ENCODE results near the gene TDRD3.

The TDRD3 gene

GRCh38 chr13:60572003-60572798 lies 175.2 kb downstream of the TDRD3 start:
- DNase-seq, result no peak

GRCh38 chr13:60572855-60573254 lies 175.8 kb downstream of the TDRD3 start:
- no peak for DNase-seq

GRCh38 chr13:60574735-60575134 lies 177.7 kb downstream of the TDRD3 start:
- DNase-seq, result no peak

- DNase-seq, result no peak
These were observed 178.1 kb downstream of the TDRD3 start for GRCh38 chr13:60575142-60575541.

- no peak for DNase-seq
These were observed 180.7 kb downstream of the TDRD3 start for GRCh38 chr13:60577761-60578160.

- DNase-seq, result no peak
These were observed 186.3 kb downstream of the TDRD3 start for GRCh38 chr13:60583196-60583888.

GRCh38 chr13:60583911-60584753 lies 187.1 kb downstream of the TDRD3 start:
- DNase-seq, result peak in 8 of 58 donors; percentile 1 to 23 (median 7)

GRCh38 chr13:60584976-60585375 lies 188.0 kb downstream of the TDRD3 start:
- DNase-seq, result peak in 32 of 58 donors; percentile 3 to 59 (median 24)

- DNase-seq, result peak in 2 of 58 donors; percentile 17 to 50
These were observed 194.1 kb downstream of the TDRD3 start for GRCh38 chr13:60590800-60591747.

- DNase-seq, result no peak
These were observed 206.0 kb downstream of the TDRD3 start for GRCh38 chr13:60603049-60603448.

GRCh38 chr13:60604058-60604457 lies 207.0 kb downstream of the TDRD3 start:
- no peak for DNase-seq

GRCh38 chr13:60608954-60609353 lies 211.9 kb downstream of the TDRD3 start:
- no peak for DNase-seq

GRCh38 chr13:60611523-60611922 lies 214.5 kb downstream of the TDRD3 start:
- no peak for DNase-seq

GRCh38 chr13:60612593-60612992 lies 215.6 kb downstream of the TDRD3 start:
- no peak for DNase-seq

- DNase-seq, result no peak
These were observed 216.1 kb downstream of the TDRD3 start for GRCh38 chr13:60613080-60613479.

- DNase-seq, result peak in 6 of 58 donors; percentile 0 to 8 (median 1)
These were observed 221.1 kb downstream of the TDRD3 start for GRCh38 chr13:60617991-60618733.

GRCh38 chr13:60619461-60619860 lies 222.4 kb downstream of the TDRD3 start:
- no peak for DNase-seq

- DNase-seq, result no peak
These were observed 223.8 kb downstream of the TDRD3 start for GRCh38 chr13:60620611-60621395.

- DNase-seq, result no peak
These were observed 226.1 kb downstream of the TDRD3 start for GRCh38 chr13:60623151-60623550.
